Skeletal muscle tissue (tissue), 4 donors: ENCODE data around the gene ITFG1. TPM values are rescaled to one million over a fixed set of nuclear protein-coding genes. Genes with fewer than 3 reads are reported as not detected.

Experiments
- H3K27ac ChIP-seq: one replicate; pipeline ENCODE4 v1.7.0; 2013; ENCODE audit warnings: mild to moderate bottlenecking, low read depth, low read length, inconsistent platforms
- H3K27me3 ChIP-seq, 3 donors: one replicate each; pipeline ENCODE4 v1.7.0; 2013; ENCODE audit warnings: low read length in 3 of 3; ENCODE audit not compliant: control insufficient read depth in 3 of 3, insufficient read depth in 3 of 3
- H3K36me3 ChIP-seq, 3 donors: one replicate each; pipeline ENCODE4 v1.7.0; 2013; ENCODE audit warnings: low read length in 3 of 3; ENCODE audit not compliant: control insufficient read depth in 3 of 3, insufficient read depth in 3 of 3
- H3K4me1 ChIP-seq, 3 donors: one replicate each; pipeline ENCODE4 v1.7.0; 2013; ENCODE audit warnings: low read length in 3 of 3, mild to moderate bottlenecking in 3 of 3; ENCODE audit not compliant: control insufficient read depth in 3 of 3, insufficient read depth in 3 of 3
- H3K4me3 ChIP-seq, 3 donors: one replicate each; pipeline ENCODE4 v1.7.0; 2013; ENCODE audit warnings: low read length in 3 of 3
- H3K9ac ChIP-seq, 3 donors: one replicate each; pipeline ENCODE4 v1.7.0; 2013; ENCODE audit warnings: low read length in 3 of 3, mild to moderate bottlenecking in 3 of 3, moderate library complexity in 2 of 3, low read depth in 1 of 3
- H3K9me3 ChIP-seq, 3 donors: one replicate each; pipeline ENCODE4 v1.7.0; 2013; ENCODE audit warnings: low read length in 3 of 3; ENCODE audit not compliant: control insufficient read depth in 3 of 3
- total RNA-seq: library from RNA; depleted of rRNA; stranded (reverse); fragments of >200 nt; gene quantifications from one replicate; pipeline ENCODE4 v1.2.3, GENCODE V29; 2014
- donor health status: Osteomylitis.

The ITFG1 gene
- total RNA-seq, 1 donor from 2014 or later = 89.2 TPM

- Histone ChIP-seq H3K27me3 (no peaks in the 10 kb centered on the region), H3K36me3 (no peaks in the 10 kb centered on the region), H3K9me3 (no peaks in the 10 kb centered on the region), H3K9ac (no peak overlapping the region), H3K4me1 (peaks cover 7 to 12% (median 8%) of the 10 kb centered on the region in 3 donors), H3K4me3 (no peak overlapping the region), H3K27ac (no peak overlapping the region)
These were observed 72.2 kb downstream of the ITFG1 start for GRCh38 chr16:47388705-47389104.

- Histone ChIP-seq H3K4me1 (peaks cover 7 to 12% (median 8%) of the 10 kb centered on the region in 3 donors), H3K27me3 (no peaks in the 10 kb centered on the region), H3K4me3 (no peak overlapping the region), H3K9ac (peak overlapping the region in 1 of 3 donors; percentile 21), H3K9me3 (no peaks in the 10 kb centered on the region), H3K27ac (no peak overlapping the region), H3K36me3 (no peaks in the 10 kb centered on the region)
These were observed 73.7 kb downstream of the ITFG1 start for GRCh38 chr16:47387026-47387734.

- Histone ChIP-seq H3K36me3 (no peaks in the 10 kb centered on the region), H3K4me3 (no peak overlapping the region), H3K4me1 (peaks cover 7 to 12% (median 8%) of the 10 kb centered on the region in 3 donors), H3K27me3 (no peaks in the 10 kb centered on the region), H3K9me3 (no peaks in the 10 kb centered on the region), H3K27ac (no peak overlapping the region), H3K9ac (no peak overlapping the region)
These were observed 74.6 kb downstream of the ITFG1 start for GRCh38 chr16:47386201-47386718.

GRCh38 chr16:47382362-47382761 is 78.5 kb downstream of the ITFG1 start:
- Histone ChIP-seq H3K9ac (no peak overlapping the region), H3K36me3 (peaks cover 0 to 2% (median 0%) of the 10 kb centered on the region in 3 donors), H3K27me3 (no peaks in the 10 kb centered on the region), H3K4me1 (peaks cover 7 to 12% (median 12%) of the 10 kb centered on the region in 3 donors), H3K27ac (no peak overlapping the region), H3K9me3 (no peaks in the 10 kb centered on the region), H3K4me3 (no peak overlapping the region)

- no peaks in the 10 kb centered on the region for H3K27me3 ChIP-seq
- H3K4me3 ChIP-seq = no peak overlapping the region
- H3K4me1 ChIP-seq = peaks cover 3 to 5% (median 3%) of the 10 kb centered on the region in 3 donors
- no peak overlapping the region for H3K9ac ChIP-seq
- peaks cover 0 to 5% (median 2%) of the 10 kb centered on the region in 3 donors for H3K36me3 ChIP-seq
- H3K27ac ChIP-seq = no peak overlapping the region
- no peaks in the 10 kb centered on the region for H3K9me3 ChIP-seq
These were observed 83.7 kb downstream of the ITFG1 start for GRCh38 chr16:47377154-47377553.

GRCh38 chr16:47375423-47375822 is 85.4 kb downstream of the ITFG1 start:
- H3K27me3 ChIP-seq = no peaks in the 10 kb centered on the region
- H3K9me3 ChIP-seq = no peaks in the 10 kb centered on the region

GRCh38 chr16:47374629-47375028 is 86.2 kb downstream of the ITFG1 start:
- Histone ChIP-seq H3K27me3 (no peaks in the 10 kb centered on the region), H3K9ac (no peak overlapping the region), H3K36me3 (peaks cover 2 to 7% (median 7%) of the 10 kb centered on the region in 3 donors)

More at GRCh38 chr16:47375423-47375822, 85.4 kb downstream of the ITFG1 start:
- Histone ChIP-seq H3K4me1 (peaks cover 3% of the 10 kb centered on the region in 3 donors), H3K4me3 (no peak overlapping the region), H3K27ac (no peak overlapping the region), H3K36me3 (peaks cover 2 to 7% (median 7%) of the 10 kb centered on the region in 3 donors), H3K9ac (no peak overlapping the region)

GRCh38 chr16:47371271-47372014 is 89.4 kb downstream of the ITFG1 start:
- peaks cover 0 to 7% (median 7%) of the 10 kb centered on the region in 3 donors for H3K36me3 ChIP-seq
- no peaks in the 10 kb centered on the region for H3K9me3 ChIP-seq
- H3K4me3 ChIP-seq = no peak overlapping the region
- no peaks in the 10 kb centered on the region for H3K4me1 ChIP-seq
- H3K27ac ChIP-seq = no peak overlapping the region
- H3K27me3 ChIP-seq = no peaks in the 10 kb centered on the region
- no peak overlapping the region for H3K9ac ChIP-seq

More at GRCh38 chr16:47374629-47375028, 86.2 kb downstream of the ITFG1 start:
- Histone ChIP-seq H3K4me1 (peaks cover 0 to 3% (median 0%) of the 10 kb centered on the region in 3 donors), H3K9me3 (no peaks in the 10 kb centered on the region), H3K4me3 (no peak overlapping the region), H3K27ac (no peak overlapping the region)

GRCh38 chr16:47370536-47370935 is 90.3 kb downstream of the ITFG1 start:
- Histone ChIP-seq H3K4me1 (no peaks in the 10 kb centered on the region), H3K9me3 (no peaks in the 10 kb centered on the region)

GRCh38 chr16:47366228-47366627 is 94.6 kb downstream of the ITFG1 start:
- no peak overlapping the region for H3K27ac ChIP-seq
- H3K36me3 ChIP-seq = peaks cover 5 to 10% (median 6%) of the 10 kb centered on the region in 3 donors
- no peaks in the 10 kb centered on the region for H3K27me3 ChIP-seq
- H3K9me3 ChIP-seq = no peaks in the 10 kb centered on the region
- H3K4me1 ChIP-seq = no peaks in the 10 kb centered on the region
- no peak overlapping the region for H3K9ac ChIP-seq
- no peak overlapping the region for H3K4me3 ChIP-seq

More at GRCh38 chr16:47370536-47370935, 90.3 kb downstream of the ITFG1 start:
- Histone ChIP-seq H3K27me3 (no peaks in the 10 kb centered on the region), H3K4me3 (no peak overlapping the region), H3K9ac (no peak overlapping the region), H3K27ac (no peak overlapping the region), H3K36me3 (peaks cover 0 to 7% (median 7%) of the 10 kb centered on the region in 3 donors)
